Erythroblast (primary cell): Measurements from ENCODE around the gene TAF3.

Experiments
- DNase-seq, 2 experiments: peaks; one replicate each; lab custom pipeline; 2025; lab: John Stamatoyannopoulos, UW
- GATA1 ChIP-seq: IDR thresholded peaks from 2 replicates; pipeline ENCODE4 v1.6.1; 2011; ENCODE audit warnings: low read depth, mild to moderate bottlenecking, control low read depth, low read length, moderate library complexity
- POLR2A ChIP-seq: IDR thresholded peaks from 2 replicates; pipeline ENCODE4 v1.6.1; 2011; ENCODE audit warnings: mild to moderate bottlenecking, low read length

Gene TAF3

GRCh38 chr10:7965457-7965856 lies 147.2 kb downstream of the TAF3 start:
- no peak for TF ChIP-seq POLR2A
- TF ChIP-seq GATA1 = no peak
- no peak for DNase-seq

GRCh38 chr10:7967035-7967434 lies 148.7 kb downstream of the TAF3 start:
- no peak for DNase-seq
- TF ChIP-seq POLR2A = no peak
- TF ChIP-seq GATA1 = no peak

- no peak for TF ChIP-seq POLR2A
- TF ChIP-seq GATA1 = no peak
- no peak for DNase-seq
These were observed 150.3 kb downstream of the TAF3 start for GRCh38 chr10:7968510-7969112.

- peak; percentile 59 to 69 for DNase-seq
- TF ChIP-seq GATA1 = no peak
- TF ChIP-seq POLR2A = no peak
These were observed 151.3 kb downstream of the TAF3 start for GRCh38 chr10:7969623-7970022.

- no peak for DNase-seq
- TF ChIP-seq GATA1 (no peak), POLR2A (no peak)
These were observed 153.6 kb downstream of the TAF3 start for GRCh38 chr10:7971949-7972348.

- DNase-seq = no peak
- TF ChIP-seq GATA1 (no peak), POLR2A (no peak)
These were observed 154.1 kb downstream of the TAF3 start for GRCh38 chr10:7972367-7972766.

- DNase-seq = no peak
- TF ChIP-seq POLR2A = no peak
- TF ChIP-seq GATA1 = no peak
These were observed 161.9 kb downstream of the TAF3 start for GRCh38 chr10:7980196-7980595.

GRCh38 chr10:7982727-7983126 lies 164.4 kb downstream of the TAF3 start:
- TF ChIP-seq POLR2A (no peak), GATA1 (no peak)
- DNase-seq = no peak

GRCh38 chr10:7984325-7984724 lies 166.0 kb downstream of the TAF3 start:
- TF ChIP-seq POLR2A = no peak
- no peak for TF ChIP-seq GATA1
- no peak for DNase-seq

GRCh38 chr10:7984896-7985295 lies 166.6 kb downstream of the TAF3 start:
- no peak for TF ChIP-seq POLR2A
- TF ChIP-seq GATA1 = no peak
- DNase-seq = peak in 1 of 2 experiments; percentile 16

- no peak for DNase-seq
- no peak for TF ChIP-seq GATA1
These were observed 168.5 kb downstream of the TAF3 start for GRCh38 chr10:7986851-7987250.

- DNase-seq = peak; percentile 29 to 30
- TF ChIP-seq POLR2A (no peak), GATA1 (no peak)
These were observed 170.7 kb downstream of the TAF3 start for GRCh38 chr10:7988989-7989388.

GRCh38 chr10:7998831-7999230 lies 180.5 kb downstream of the TAF3 start:
- no peak for TF ChIP-seq GATA1
- TF ChIP-seq POLR2A = no peak
- no peak for DNase-seq

- TF ChIP-seq GATA1 = no peak
- no peak for TF ChIP-seq POLR2A
- no peak for DNase-seq
These were observed 186.2 kb downstream of the TAF3 start for GRCh38 chr10:8004469-8005000.
